ENCODE data around the gene DAND5.
A peak's percentile ranks its signal among the peaks of the same experiment; 100 is the strongest.

The DAND5 gene, protein sequence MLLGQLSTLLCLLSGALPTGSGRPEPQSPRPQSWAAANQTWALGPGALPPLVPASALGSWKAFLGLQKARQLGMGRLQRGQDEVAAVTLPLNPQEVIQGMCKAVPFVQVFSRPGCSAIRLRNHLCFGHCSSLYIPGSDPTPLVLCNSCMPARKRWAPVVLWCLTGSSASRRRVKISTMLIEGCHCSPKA

DNA sequence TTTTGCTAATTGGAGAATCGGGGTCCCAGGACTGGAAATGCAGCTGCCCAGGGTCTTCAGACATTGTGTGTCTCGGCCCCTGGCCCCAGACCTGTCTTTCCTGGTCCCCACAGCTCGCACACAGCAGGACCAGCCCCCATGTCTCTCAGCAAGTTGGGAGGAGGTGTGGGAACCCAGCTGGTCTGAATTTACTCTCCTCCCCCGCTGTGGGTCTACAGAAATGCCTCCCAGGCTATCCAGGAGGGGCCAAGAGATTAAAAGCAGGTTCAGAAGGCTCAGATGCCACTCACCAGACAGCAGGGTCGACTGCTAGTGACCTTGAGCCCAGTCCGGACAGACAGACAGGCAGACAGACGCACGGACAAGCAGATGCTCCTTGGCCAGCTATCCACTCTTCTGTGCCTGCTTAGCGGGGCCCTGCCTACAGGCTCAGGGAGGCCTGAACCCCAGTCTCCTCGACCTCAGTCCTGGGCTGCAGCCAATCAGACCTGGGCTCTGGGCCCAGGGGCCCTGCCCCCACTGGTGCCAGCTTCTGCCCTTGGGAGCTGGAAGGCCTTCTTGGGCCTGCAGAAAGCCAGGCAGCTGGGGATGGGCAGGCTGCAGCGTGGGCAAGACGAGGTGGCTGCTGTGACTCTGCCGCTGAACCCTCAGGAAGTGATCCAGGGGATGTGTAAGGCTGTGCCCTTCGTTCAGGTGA lies at the start of gene DAND5:
Gene DAND5, plus strand, starts transcription at position 285 of the 697 bp plus-strand sequence. Its CDS starts 85 bp downstream, at position 370.
- no peak for DNase-seq (ENCODE audit: low spot score)

DNA sequence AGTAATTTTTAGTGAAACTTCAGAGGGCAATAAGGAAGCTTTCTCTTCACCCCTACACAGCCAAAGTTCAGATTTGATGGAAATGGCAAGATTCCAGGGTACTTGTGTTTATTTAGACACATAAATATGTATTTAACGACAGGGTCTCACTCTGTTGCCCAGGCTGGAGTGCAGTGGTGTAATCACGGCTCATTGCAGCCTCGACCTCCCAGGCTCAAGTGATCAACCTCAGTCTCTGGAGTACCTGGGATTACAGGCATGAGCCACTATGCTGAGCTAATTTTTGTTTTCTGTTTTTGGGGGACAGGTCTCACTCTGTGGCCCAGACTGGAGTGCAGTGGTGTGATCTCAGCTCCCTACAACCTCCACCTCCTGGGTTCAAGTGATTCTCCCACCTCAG lies 48.3 kb upstream of the DAND5 start:
- no peak for DNase-seq (ENCODE audit: low spot score)

GRCh38 chr19:12922959-12923358 lies 46.4 kb upstream of the DAND5 start:
- DNase-seq (ENCODE audit: low spot score) = no peak

- DNase-seq (ENCODE audit: low spot score) = no peak
Measured at GRCh38 chr19:12924621-12925310, 44.6 kb upstream of the DAND5 start.

GRCh38 chr19:12930002-12930645 lies 39.3 kb upstream of the DAND5 start:
- no peak for DNase-seq (ENCODE audit: low spot score)

- DNase-seq (ENCODE audit: low spot score) = no peak
Measured at GRCh38 chr19:12932392-12933286, 36.7 kb upstream of the DAND5 start.

GRCh38 chr19:12933287-12934072 lies 35.9 kb upstream of the DAND5 start, which contains the start of gene FARSA:
FARSA (minus strand) TSS chr19:12933711; CDS start chr19:12933696, 15 bp downstream.
- DNase-seq (ENCODE audit: low spot score) = peak; percentile 90

DNA sequence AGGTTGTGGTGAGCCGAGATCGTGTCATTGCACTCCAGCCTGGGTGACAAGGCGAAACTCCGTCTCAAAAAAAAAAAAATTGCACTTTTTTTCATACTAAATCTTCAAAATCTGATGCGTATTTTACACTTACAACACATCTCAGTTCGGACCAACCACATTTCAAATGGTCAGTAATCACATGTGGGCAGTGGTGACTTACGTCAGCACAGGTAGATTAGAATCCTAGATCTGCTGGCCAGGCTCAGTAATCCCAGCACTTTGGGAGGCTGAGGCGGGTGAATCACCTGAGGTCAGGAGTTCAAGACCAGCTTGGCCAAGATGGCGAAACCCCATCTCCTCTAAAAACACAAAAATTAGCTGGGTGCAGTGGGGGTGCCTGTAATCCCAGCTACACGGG lies 34.3 kb upstream of the DAND5 start:
- no peak for DNase-seq (ENCODE audit: low spot score)

DNA sequence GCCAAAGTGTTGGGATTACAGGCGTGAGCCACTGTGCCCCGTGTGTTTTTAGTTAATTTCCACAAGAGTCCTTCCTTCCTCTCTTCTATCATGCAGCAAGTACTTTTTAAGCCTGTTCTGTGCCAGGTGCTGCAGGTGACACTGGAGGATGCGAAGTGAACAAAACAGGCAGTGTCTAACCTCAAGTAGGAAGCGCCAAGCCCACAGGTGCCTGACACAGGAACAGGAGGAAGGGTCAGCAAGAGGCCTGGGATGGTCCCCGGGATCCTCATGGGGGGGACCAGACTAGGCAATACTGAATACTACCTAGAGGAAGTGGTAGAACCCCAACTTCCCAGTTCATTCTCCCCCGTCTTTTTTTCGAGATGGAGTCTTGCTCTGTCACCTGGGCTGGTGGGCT lies 32.8 kb upstream of the DAND5 start:
- no peak for DNase-seq (ENCODE audit: low spot score)

DNA sequence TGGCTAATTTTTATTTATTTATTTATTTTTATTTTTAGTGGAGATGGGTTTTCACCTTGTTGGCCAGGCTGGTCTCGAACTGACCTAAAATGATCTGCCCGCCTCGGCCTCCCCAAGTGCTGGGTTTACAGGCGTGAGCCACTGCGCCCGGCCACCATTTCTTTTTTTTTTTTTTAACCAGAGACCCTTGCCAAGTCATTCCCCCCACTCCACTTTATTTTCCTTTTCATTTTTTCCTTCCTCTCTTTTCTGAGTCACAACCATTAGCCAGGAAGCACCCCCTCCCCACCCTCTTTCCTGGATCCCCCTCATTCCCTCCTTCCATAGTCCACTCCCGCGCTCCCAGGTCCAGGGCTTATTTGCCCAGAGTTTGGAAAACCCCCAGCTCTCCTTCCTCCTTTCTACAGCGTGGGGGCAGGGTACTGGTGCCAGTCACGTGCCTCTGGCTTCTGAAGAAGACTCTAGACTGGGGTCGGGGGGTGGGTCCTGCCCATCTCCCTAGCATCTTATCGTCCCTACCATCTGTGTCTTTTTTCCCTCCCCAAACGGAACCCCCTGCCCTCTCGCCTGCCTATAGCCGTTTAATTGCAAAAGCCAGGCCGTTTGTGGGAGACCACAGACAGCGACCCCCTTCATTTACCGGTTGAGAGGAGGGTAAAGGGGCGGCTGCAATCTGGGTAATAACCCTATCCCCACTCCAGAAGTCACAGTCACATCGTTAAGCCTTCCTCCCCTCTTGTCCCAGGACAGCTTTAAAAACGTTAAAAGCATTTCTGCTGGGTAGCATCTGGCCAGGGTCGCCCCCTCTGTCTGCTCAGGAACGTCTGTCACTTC lies 32.1 kb upstream of the DAND5 start:
- peak; percentile 41 for DNase-seq (ENCODE audit: low spot score)

GRCh38 chr19:12937927-12938778 lies 31.2 kb upstream of the DAND5 start, which contains the start of gene CALR:
CALR (plus strand) TSS chr19:12938609; CDS start chr19:12938680, 71 bp downstream.
- peak; percentile 95 for DNase-seq (ENCODE audit: low spot score)

GRCh38 chr19:12938779-12939601 lies 30.4 kb upstream of the DAND5 start:
- DNase-seq (ENCODE audit: low spot score) = no peak

- DNase-seq (ENCODE audit: low spot score) = no peak
Measured at GRCh38 chr19:12939975-12940423, 29.4 kb upstream of the DAND5 start.

DNA sequence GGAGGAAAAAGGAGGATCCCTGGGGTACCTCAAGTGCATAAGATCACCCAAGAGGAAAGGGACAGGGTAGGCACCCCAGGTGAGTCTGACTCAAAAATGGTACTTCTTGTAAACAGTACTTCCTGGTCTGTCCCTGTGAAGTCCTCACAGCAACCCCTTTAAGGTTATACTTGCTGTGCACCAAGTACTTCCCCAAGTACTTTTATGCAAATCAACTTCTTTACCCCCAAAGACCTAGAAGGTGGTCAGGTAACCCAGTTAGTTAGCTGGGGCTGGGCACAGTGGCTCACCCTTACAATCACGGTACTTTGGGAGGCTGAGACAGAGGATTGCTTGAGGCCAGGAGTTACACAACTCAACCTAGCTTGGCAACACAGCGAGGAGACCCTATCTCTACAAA lies 28.5 kb upstream of the DAND5 start:
- no peak for DNase-seq (ENCODE audit: low spot score)

- no peak for DNase-seq (ENCODE audit: low spot score)
Measured at GRCh38 chr19:12943437-12944044, 25.8 kb upstream of the DAND5 start.

DNA sequence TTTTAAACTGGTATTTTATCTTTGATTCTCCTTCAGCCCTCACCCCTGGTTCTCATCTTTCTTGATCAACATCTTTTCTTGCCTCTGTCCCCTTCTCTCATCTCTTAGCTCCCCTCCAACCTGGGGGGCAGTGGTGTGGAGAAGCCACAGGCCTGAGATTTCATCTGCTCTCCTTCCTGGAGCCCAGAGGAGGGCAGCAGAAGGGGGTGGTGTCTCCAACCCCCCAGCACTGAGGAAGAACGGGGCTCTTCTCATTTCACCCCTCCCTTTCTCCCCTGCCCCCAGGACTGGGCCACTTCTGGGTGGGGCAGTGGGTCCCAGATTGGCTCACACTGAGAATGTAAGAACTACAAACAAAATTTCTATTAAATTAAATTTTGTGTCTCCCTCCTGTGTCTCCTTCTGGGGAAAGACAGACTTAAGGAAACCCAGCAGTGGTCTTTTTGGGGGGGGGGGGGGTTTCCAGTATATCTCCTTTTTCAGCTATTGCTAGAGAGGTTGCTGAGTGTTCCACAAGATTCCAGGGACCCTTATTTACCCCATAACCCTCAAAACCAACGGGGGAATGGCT lies 25.2 kb upstream of the DAND5 start:
- no peak for DNase-seq (ENCODE audit: low spot score)

Data from iPS-NIHi11 (cell line).